KMS-11 (cell line): Measurements from ENCODE around the gene SLC25A41.

Experiments used
- H2AFZ ChIP-seq: fragments of 200-600 bp; sonication (generic); 2 replicates; pipeline ENCODE4 v1.6.1; 2016; ENCODE audit warnings: antibody characterized with exemption, mixed run types, low read depth
- H3K27ac ChIP-seq: fragments of 200-600 bp; sonication (generic); 2 replicates; pipeline ENCODE4 v1.6.1; 2016; ENCODE audit warnings: mild to moderate bottlenecking, mixed run types
- H3K27me3 ChIP-seq: fragments of 200-600 bp; sonication (generic); 2 replicates; pipeline ENCODE4 v1.6.1; 2017; ENCODE audit warnings: mild to moderate bottlenecking, low read depth, mixed run types, moderate library complexity; ENCODE audit not compliant: insufficient read depth
- H3K36me3 ChIP-seq: fragments of 200-600 bp; sonication (generic); 2 replicates; pipeline ENCODE4 v1.6.1; 2017; ENCODE audit warnings: mild to moderate bottlenecking, mixed run types; ENCODE audit not compliant: insufficient read depth
- H3K4me1 ChIP-seq: fragments of 200-600 bp; sonication (generic); 2 replicates; pipeline ENCODE4 v1.6.1; 2016; ENCODE audit warnings: mild to moderate bottlenecking, low read depth, mixed run types; ENCODE audit not compliant: poor library complexity, severe bottlenecking
- H3K4me2 ChIP-seq: fragments of 200-600 bp; sonication (generic); 2 replicates; pipeline ENCODE4 v1.7.0; 2016; ENCODE audit warnings: mild to moderate bottlenecking, mixed run types
- H3K4me3 ChIP-seq: fragments of 200-600 bp; sonication (generic); IDR thresholded peaks from 2 replicates; pipeline ENCODE4 v1.6.1; 2017; ENCODE audit warnings: low read depth, low read length, mixed read lengths; ENCODE audit not compliant: insufficient read depth
- H3K79me2 ChIP-seq: fragments of 200-600 bp; sonication (generic); 2 replicates; pipeline ENCODE4 v1.6.1; 2016; ENCODE audit warnings: low read depth, mixed run types; ENCODE audit not compliant: insufficient read depth
- H3K9ac ChIP-seq: fragments of 200-600 bp; sonication (generic); 2 replicates; pipeline ENCODE4 v1.6.1; 2016; ENCODE audit warnings: mild to moderate bottlenecking, mixed run types
- H4K20me1 ChIP-seq: fragments of 200-600 bp; sonication (generic); 2 replicates; pipeline ENCODE4 v1.6.1; 2016; ENCODE audit warnings: mild to moderate bottlenecking, mixed run types; ENCODE audit not compliant: insufficient read depth
- TF ChIP-seq, protein P1 (sequence below): fragments of 200-600 bp; sonication (generic); conservative IDR thresholded peaks from 2 replicates; pipeline ENCODE4 v1.6.1; 2017; ENCODE audit warnings: low read depth, mild to moderate bottlenecking, antibody characterized with exemption, low read length, moderate library complexity, mixed read lengths

SLC25A41 gene

GRCh38 chr19:6413291-6413690, 20.3 kb downstream of the SLC25A41 start:
- Histone ChIP-seq H3K4me1 (no peaks in the 10 kb centered on the region), H3K4me3 (no peak overlapping the region), H3K79me2 (no peaks in the 10 kb centered on the region), H3K9ac (no peak overlapping the region), H3K27ac (no peak overlapping the region), H4K20me1 (no peaks in the 10 kb centered on the region), H3K36me3 (no peaks in the 10 kb centered on the region; the same call in 1 of the 2 replicates), H3K27me3 (no peaks in the 10 kb centered on the region), H2AFZ (no peak overlapping the region), H3K4me2 (no peak overlapping the region)
- TF ChIP-seq, protein P1, sequence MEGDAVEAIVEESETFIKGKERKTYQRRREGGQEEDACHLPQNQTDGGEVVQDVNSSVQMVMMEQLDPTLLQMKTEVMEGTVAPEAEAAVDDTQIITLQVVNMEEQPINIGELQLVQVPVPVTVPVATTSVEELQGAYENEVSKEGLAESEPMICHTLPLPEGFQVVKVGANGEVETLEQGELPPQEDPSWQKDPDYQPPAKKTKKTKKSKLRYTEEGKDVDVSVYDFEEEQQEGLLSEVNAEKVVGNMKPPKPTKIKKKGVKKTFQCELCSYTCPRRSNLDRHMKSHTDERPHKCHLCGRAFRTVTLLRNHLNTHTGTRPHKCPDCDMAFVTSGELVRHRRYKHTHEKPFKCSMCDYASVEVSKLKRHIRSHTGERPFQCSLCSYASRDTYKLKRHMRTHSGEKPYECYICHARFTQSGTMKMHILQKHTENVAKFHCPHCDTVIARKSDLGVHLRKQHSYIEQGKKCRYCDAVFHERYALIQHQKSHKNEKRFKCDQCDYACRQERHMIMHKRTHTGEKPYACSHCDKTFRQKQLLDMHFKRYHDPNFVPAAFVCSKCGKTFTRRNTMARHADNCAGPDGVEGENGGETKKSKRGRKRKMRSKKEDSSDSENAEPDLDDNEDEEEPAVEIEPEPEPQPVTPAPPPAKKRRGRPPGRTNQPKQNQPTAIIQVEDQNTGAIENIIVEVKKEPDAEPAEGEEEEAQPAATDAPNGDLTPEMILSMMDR, result no peak

DNA sequence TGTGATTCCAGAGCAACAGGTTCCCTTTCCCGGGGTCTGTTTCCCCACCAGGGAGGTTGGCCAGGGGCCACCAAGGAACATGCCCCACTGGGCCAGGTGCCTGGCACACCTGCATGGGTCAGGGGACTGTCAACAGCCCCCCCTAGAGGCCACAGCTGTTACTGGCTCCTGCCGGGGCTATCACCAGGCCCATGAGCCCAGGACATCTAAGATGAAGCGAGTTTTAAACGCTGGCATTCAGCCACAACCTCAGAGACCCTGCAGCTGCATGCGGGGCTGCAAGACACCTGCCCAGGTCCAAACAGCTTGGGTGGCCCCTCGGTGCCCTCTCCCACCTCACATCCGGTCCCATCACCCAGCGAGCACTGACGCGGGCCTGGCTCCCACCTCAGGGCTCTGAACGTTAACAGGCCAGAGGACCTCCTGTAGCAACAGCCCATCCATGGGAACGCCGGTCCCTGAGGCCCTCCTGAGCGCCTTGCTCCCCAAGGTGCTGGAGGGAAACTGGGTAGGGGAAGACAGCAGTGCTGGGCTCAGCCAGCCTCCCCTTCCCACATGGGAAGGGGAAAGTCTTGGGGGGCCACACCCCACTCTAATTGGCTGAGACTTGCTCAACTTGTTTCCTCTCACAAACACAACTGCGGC, 21.0 kb downstream of the SLC25A41 start:
- H3K36me3 ChIP-seq, result no peaks in the 10 kb centered on the region
- no peak overlapping the region for H2AFZ ChIP-seq
- H3K4me2 ChIP-seq, result no peak overlapping the region
- H3K4me1 ChIP-seq, result no peaks in the 10 kb centered on the region
- H3K27ac ChIP-seq, result no peak overlapping the region
- H3K9ac ChIP-seq, result no peak overlapping the region
- TF ChIP-seq, protein P1, result peak; percentile 59
- no peaks in the 10 kb centered on the region for H4K20me1 ChIP-seq
- no peak overlapping the region for H3K4me3 ChIP-seq
- H3K79me2 ChIP-seq, result no peaks in the 10 kb centered on the region
- no peaks in the 10 kb centered on the region for H3K27me3 ChIP-seq

GRCh38 chr19:6412061-6412446, 21.5 kb downstream of the SLC25A41 start:
- Histone ChIP-seq H3K4me2 (no peak overlapping the region), H2AFZ (no peak overlapping the region), H3K36me3 (no peaks in the 10 kb centered on the region), H3K9ac (no peak overlapping the region), H3K4me3 (no peak overlapping the region), H3K4me1 (no peaks in the 10 kb centered on the region), H4K20me1 (no peaks in the 10 kb centered on the region), H3K27ac (no peak overlapping the region), H3K79me2 (no peaks in the 10 kb centered on the region), H3K27me3 (no peaks in the 10 kb centered on the region)
- TF ChIP-seq, protein P1, result no peak

- TF ChIP-seq, protein P1, result no peak
- Histone ChIP-seq H3K27me3 (no peaks in the 10 kb centered on the region), H4K20me1 (no peaks in the 10 kb centered on the region), H3K4me1 (no peaks in the 10 kb centered on the region), H3K9ac (no peak overlapping the region), H3K79me2 (no peaks in the 10 kb centered on the region), H3K27ac (no peak overlapping the region), H2AFZ (no peak overlapping the region), H3K36me3 (no peaks in the 10 kb centered on the region), H3K4me3 (no peak overlapping the region), H3K4me2 (no peak overlapping the region)
These were observed 24.2 kb downstream of the SLC25A41 start for GRCh38 chr19:6409346-6409745.
